ENCODE data around the gene NT5DC3. TPM values are rescaled to one million over a fixed set of nuclear protein-coding genes. Genes with fewer than 3 reads are reported as not detected.
"Not testable (repeated sequence)": the region's sequence is repeated elsewhere in the genome, so short reads cannot be mapped to it uniquely, and the experiment has no call there.

NT5DC3 gene
- total and polyA plus RNA-seq, 5 donors from 2014 or later: 0.08 to 4.7 (median 0.89) TPM

DNA sequence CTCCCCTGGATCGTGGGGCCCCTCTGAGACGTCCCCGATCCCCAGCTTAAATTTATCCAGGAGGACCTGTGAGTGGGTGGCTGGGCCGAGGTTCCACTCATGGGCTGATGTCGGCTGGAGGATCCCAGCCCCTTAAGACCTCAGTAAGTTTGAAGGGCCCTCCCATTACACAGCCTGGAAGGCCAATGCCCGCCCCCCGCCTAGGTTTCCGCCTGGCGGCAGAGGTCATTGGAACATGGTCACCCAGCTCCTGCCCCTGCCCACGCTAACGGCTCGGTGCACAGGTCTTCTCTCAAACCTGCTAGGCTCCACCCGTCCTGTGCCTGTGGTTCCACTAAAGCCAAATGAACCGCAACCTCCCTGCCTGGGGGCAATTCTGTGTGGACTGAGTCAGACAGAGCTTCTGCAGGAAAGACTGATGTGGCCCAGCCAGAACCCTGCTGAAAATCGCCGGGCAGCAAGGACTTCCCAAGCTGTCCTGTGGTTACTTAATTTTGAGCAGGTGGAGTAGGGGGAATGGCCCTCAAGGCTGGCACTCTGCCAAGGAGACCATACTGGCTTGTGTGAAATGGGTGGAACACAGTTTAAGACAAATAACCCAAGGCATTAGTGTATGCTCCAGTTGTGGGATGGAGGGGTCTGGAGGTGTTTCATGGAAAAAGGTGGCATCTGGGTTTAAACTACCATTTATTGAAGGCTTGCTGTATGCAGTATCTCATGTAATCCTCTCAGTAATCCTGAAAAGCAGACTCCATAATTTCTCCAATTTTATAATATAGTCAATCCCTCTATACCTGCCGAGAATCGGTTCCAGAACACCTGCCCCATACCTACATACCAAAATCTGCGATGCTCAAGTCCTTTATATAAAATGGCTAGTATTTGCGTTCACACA is 903 bp upstream of the NT5DC3 start:
- Mint-ChIP-seq H3K27me3 (peaks cover 6% of the 10 kb centered on the region), H3K27ac (peak overlapping the region in 2 of 3 donors; percentile 72 to 73), H3K36me3 (peaks cover 3% of the 10 kb centered on the region), H3K4me1 (peaks cover 5 to 24% (median 12%) of the 10 kb centered on the region in 4 donors), H3K4me3 (peak overlapping the region; percentile 74 to 89 (median 80)), H3K9me3 (no peaks in the 10 kb centered on the region)
- Histone ChIP-seq H3K4me1 (ENCODE audit: control insufficient read depth, insufficient read depth, low read length, poor library complexity, severe bottlenecking) (peaks cover 16% of the 10 kb centered on the region), H3K4me3 (ENCODE audit: low read depth, low read length) (no peak overlapping the region), H3K9me3 (ENCODE audit: control insufficient read depth in 2 of 2, low read length in 2 of 2) (no peaks in the 10 kb centered on the region), H3K27me3 (ENCODE audit: control insufficient read depth, insufficient read depth, low read length) (peaks cover 2% of the 10 kb centered on the region), H3K27ac (ENCODE audit: insufficient read depth, low read length, poor library complexity, severe bottlenecking) (no peak overlapping the region), H3K36me3 (ENCODE audit: control insufficient read depth, insufficient read depth, low read length) (no peaks in the 10 kb centered on the region)
- ATAC-seq (ENCODE audit: low read depth in 2 of 2) (peak in 1 of 2 donors; percentile 1), DNase-seq (peak in 2 of 3 donors; percentile 14 to 27)

DNA sequence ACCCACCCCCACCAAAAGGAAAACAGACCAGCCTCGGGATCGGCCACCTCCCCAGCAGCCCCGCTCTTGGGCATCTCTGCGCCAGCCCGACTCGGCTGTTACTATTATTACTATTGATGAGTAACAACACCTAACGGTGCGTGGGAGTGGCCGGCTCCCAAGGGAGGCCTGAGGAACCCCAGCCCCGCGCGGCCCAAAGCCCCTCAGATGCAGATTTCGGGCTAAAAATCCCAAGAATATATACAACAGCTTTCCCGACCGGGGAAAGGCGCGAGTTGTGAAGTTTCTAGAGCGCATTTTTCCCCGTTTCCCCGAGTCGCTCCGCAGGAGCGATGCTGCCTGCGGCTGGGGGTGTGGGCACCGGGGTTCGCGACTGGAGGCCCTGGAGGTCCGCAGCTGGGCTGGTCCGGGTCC is 565 bp downstream of the NT5DC3 start:
- Histone ChIP-seq H3K27me3 (ENCODE audit: control insufficient read depth, insufficient read depth, low read length) (peaks cover 2% of the 10 kb centered on the region), H3K9me3 (ENCODE audit: control insufficient read depth in 2 of 2, low read length in 2 of 2) (no peaks in the 10 kb centered on the region), H3K36me3 (ENCODE audit: control insufficient read depth, insufficient read depth, low read length) (no peaks in the 10 kb centered on the region), H3K4me3 (ENCODE audit: low read depth, low read length) (peak overlapping the region; percentile 32), H3K27ac (ENCODE audit: insufficient read depth, low read length, poor library complexity, severe bottlenecking) (peak overlapping the region; percentile 14), H3K4me1 (ENCODE audit: control insufficient read depth, insufficient read depth, low read length, poor library complexity, severe bottlenecking) (peaks cover 16% of the 10 kb centered on the region)
- Mint-ChIP-seq H3K4me3 (peak overlapping the region; percentile 88 to 92 (median 90)), H3K9me3 (no peaks in the 10 kb centered on the region), H3K4me1 (peaks cover 5 to 24% (median 12%) of the 10 kb centered on the region in 4 donors), H3K36me3 (peaks cover 3% of the 10 kb centered on the region), H3K27me3 (peaks cover 6% of the 10 kb centered on the region), H3K27ac (peak overlapping the region in 2 of 3 donors; percentile 73 to 93)
- ATAC-seq (ENCODE audit: low read depth in 2 of 2): no peak
- DNase-seq: peak in 1 of 3 donors; percentile 16

DNA sequence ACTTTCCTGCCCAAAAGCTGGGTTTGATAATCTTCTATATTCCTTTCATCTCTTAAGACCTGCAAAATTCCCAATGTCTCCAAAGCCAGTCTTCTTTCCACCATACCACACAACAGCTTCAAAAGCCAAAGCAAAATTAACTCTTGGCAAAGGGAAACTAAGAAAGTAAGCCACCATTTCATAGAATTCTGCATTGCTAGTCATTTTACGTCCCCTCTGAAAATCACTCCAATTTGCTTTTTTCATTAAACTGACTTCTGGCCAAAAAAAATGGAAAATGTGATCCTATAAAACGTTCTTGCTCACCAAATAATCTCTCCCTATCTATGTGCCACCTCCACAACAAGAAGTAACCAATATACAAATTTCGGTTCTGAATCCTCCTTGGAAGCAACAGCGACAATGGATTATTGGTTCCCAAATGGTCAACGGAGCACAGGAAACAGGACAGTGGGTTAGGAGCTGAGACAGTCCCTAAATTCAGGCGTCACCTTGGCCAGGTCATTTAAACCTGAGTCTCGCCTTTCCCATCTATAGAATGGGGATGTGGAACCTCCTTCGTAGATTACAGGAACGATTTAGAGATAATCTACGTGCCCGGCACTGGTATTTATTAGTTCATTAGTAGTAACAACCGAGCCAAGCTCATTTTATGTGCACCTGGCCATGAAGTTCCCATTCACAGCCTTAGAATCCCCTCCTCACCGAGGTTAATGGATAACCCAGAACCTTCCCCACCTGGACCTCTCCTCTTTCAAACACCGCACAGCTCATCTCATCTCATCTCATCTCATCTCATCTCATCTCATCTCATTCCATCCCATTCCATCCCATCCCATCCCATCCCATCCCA is 1.2 kb downstream of the NT5DC3 start:
- ATAC-seq (ENCODE audit: low read depth in 2 of 2) (no peak), DNase-seq (no peak)
- peak overlapping the region; percentile 20 for H3K4me3 ChIP-seq (ENCODE audit: low read depth, low read length)
- H3K9me3 ChIP-seq (ENCODE audit: control insufficient read depth in 2 of 2, low read length in 2 of 2): no peaks in the 10 kb centered on the region
- H3K27me3 ChIP-seq (ENCODE audit: control insufficient read depth, insufficient read depth, low read length): peaks cover 2% of the 10 kb centered on the region
- Mint-ChIP-seq H3K4me3 (peak overlapping the region; percentile 82 to 92 (median 90)), H3K36me3 (peaks cover 6% of the 10 kb centered on the region), H3K27me3 (peaks cover 3% of the 10 kb centered on the region), H3K4me1 (peaks cover 5 to 24% (median 12%) of the 10 kb centered on the region in 4 donors), H3K9me3 (no peaks in the 10 kb centered on the region), H3K27ac (peak overlapping the region in 2 of 3 donors; percentile 38 to 62)
- no peak overlapping the region for H3K27ac ChIP-seq (ENCODE audit: insufficient read depth, low read length, poor library complexity, severe bottlenecking)
- H3K4me1 ChIP-seq (ENCODE audit: control insufficient read depth, insufficient read depth, low read length, poor library complexity, severe bottlenecking): peaks cover 16% of the 10 kb centered on the region
- H3K36me3 ChIP-seq (ENCODE audit: control insufficient read depth, insufficient read depth, low read length): no peaks in the 10 kb centered on the region

DNA sequence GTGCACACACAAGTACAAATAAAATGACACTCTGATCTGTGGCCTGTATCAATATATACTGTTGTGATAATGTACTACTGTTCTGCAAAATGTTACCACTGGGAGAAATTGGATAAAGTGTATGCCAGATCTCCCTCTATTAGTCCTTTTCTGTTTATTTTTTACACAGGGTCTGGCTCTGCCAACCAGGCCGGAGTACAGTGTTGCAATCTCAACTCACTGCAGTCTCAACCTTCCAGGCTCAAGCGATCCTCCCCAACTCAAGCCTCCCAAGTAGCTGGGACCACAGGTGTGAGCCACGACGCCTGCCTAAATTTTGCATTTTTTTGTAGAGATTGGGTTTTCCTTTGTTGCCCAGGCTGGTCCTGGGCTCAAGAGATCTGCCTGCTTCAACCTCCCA is 1.9 kb downstream of the NT5DC3 start:
- H3K4me3 ChIP-seq (ENCODE audit: low read depth, low read length): no peak overlapping the region
- Mint-ChIP-seq H3K36me3 (peaks cover 7% of the 10 kb centered on the region), H3K4me1 (peaks cover 4 to 24% (median 12%) of the 10 kb centered on the region in 4 donors), H3K27me3 (no peaks in the 10 kb centered on the region), H3K4me3 (peak overlapping the region in 2 of 4 donors; percentile 29 to 92), H3K27ac (peak overlapping the region in 1 of 3 donors; percentile 62), H3K9me3 (no peaks in the 10 kb centered on the region)
- H3K27me3 ChIP-seq (ENCODE audit: control insufficient read depth, insufficient read depth, low read length): peaks cover 1% of the 10 kb centered on the region
- H3K9me3 ChIP-seq (ENCODE audit: control insufficient read depth in 2 of 2, low read length in 2 of 2): no peaks in the 10 kb centered on the region
- no peak overlapping the region for H3K27ac ChIP-seq (ENCODE audit: insufficient read depth, low read length, poor library complexity, severe bottlenecking)
- H3K36me3 ChIP-seq (ENCODE audit: control insufficient read depth, insufficient read depth, low read length): no peaks in the 10 kb centered on the region
- DNase-seq (no peak), ATAC-seq (ENCODE audit: low read depth in 2 of 2) (no peak)
- peaks cover 16% of the 10 kb centered on the region for H3K4me1 ChIP-seq (ENCODE audit: control insufficient read depth, insufficient read depth, low read length, poor library complexity, severe bottlenecking)

DNA sequence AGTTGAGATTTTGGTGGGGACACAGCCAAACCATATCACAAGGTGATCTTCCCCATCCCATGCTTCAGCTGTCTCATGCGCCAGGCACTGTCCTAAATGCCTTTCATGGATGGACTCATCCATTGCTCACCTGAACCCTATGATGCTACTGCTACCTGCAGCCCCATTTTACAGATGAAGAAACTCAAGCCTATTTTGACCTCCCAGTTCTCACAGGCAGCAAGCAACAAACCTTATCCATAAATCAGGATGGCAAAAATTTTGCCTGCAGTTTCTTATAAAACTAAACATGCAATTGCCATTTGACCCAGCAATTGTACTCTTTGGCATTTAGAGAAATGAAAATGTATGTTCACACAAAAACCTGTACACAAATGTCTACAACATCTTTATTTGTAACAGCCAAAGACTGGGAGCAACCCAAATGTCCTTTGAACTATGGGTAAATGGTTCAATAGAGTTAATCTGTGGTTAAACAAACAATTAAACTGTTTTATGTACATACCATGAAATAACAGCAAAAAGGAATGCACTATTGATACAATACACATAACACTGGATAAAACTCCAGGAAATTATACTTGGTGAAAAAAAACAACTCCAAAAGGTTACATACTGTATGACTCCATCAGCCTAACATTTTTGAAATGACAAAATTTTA is 2.6 kb downstream of the NT5DC3 start:
- H3K36me3 ChIP-seq (ENCODE audit: control insufficient read depth, insufficient read depth, low read length): no peaks in the 10 kb centered on the region
- H3K9me3 ChIP-seq (ENCODE audit: control insufficient read depth in 2 of 2, low read length in 2 of 2): no peaks in the 10 kb centered on the region
- H3K4me3 ChIP-seq (ENCODE audit: low read depth, low read length): no peak overlapping the region
- Mint-ChIP-seq H3K27ac (no peak overlapping the region), H3K4me1 (peaks cover 0 to 24% (median 11%) of the 10 kb centered on the region in 4 donors), H3K27me3 (no peaks in the 10 kb centered on the region), H3K4me3 (peak overlapping the region in 2 of 4 donors; percentile 14 to 73), H3K36me3 (peaks cover 7% of the 10 kb centered on the region), H3K9me3 (no peaks in the 10 kb centered on the region)
- ATAC-seq (ENCODE audit: low read depth in 2 of 2): no peak
- H3K27ac ChIP-seq (ENCODE audit: insufficient read depth, low read length, poor library complexity, severe bottlenecking): no peak overlapping the region
- H3K4me1 ChIP-seq (ENCODE audit: control insufficient read depth, insufficient read depth, low read length, poor library complexity, severe bottlenecking): peaks cover 16% of the 10 kb centered on the region
- no peaks in the 10 kb centered on the region for H3K27me3 ChIP-seq (ENCODE audit: control insufficient read depth, insufficient read depth, low read length)
- no peak for DNase-seq

DNA sequence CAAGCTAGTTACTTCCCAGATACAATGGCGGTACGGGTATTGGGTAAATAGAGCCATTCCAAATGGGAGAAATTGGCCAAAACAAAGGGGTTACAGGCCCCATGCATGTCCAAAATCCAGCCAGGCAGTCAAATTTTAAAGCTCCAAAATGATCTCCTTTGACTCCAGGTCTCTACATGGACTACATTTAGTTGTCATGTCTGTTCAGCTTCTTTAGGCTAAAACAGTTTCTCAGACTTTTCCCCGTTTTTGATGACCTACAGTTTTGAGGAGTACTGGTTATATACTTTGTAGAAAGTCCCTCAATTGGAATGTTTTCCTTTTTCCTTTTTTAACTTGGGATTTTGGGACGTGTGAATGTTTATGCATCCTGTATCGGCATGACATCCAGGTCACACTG is 4.7 kb downstream of the NT5DC3 start:
- H3K36me3 Mint-ChIP-seq: peaks cover 7% of the 10 kb centered on the region
- H3K9me3 ChIP-seq (ENCODE audit: control insufficient read depth in 2 of 2, low read length in 2 of 2): no peaks in the 10 kb centered on the region

DNA sequence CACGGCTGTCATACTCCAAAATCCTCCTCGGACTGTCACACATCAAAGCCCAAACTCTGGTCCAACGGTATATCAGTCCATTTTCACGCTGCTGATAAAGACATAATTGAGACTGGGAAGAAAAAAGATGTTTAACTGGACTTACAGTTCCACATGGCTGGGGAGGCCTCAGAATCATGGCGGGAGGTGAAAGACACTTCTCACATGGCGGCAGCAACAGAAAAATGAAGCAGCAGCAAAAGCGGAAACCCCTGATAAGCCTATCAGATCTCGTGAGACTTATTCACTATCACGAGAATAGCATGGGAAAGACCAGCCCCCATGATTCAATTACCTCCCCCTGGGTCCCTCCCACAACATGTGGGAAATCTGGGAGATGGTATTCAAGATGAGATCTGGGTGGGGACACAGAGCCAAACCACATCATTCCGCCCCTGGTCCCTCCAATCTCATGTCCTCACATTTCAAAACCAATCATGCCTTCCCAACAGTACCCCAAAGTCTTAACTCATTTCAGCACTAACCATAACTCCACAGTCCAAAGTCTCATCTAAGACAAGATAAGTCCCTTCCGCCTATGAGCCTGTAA is 5.2 kb downstream of the NT5DC3 start:
- not testable (repeated sequence) for DNase-seq; H3K36me3 ChIP-seq (ENCODE audit: control insufficient read depth, insufficient read depth, low read length); H3K27ac ChIP-seq (ENCODE audit: insufficient read depth, low read length, poor library complexity, severe bottlenecking); H3K36me3 Mint-ChIP-seq; H3K9me3 Mint-ChIP-seq; H3K27me3 ChIP-seq (ENCODE audit: control insufficient read depth, insufficient read depth, low read length); ATAC-seq (ENCODE audit: low read depth in 2 of 2); H3K9me3 ChIP-seq (ENCODE audit: control insufficient read depth in 2 of 2, low read length in 2 of 2); H3K4me3 ChIP-seq (ENCODE audit: low read depth, low read length); H3K27ac Mint-ChIP-seq; H3K27me3 Mint-ChIP-seq
- Mint-ChIP-seq H3K4me1 (peaks cover 0 to 17% (median 9%) of the 10 kb centered on the region in 4 donors), H3K4me3 (peak overlapping the region in 1 of 4 donors; percentile 54)
- H3K4me1 ChIP-seq (ENCODE audit: control insufficient read depth, insufficient read depth, low read length, poor library complexity, severe bottlenecking): peaks cover 11% of the 10 kb centered on the region

More for the DNA sequence above, 4.7 kb downstream of the NT5DC3 start:
- H3K4me1 Mint-ChIP-seq: peaks cover 0 to 17% (median 9%) of the 10 kb centered on the region in 4 donors
- Histone ChIP-seq H3K4me3 (ENCODE audit: low read depth, low read length) (no peak overlapping the region), H3K36me3 (ENCODE audit: control insufficient read depth, insufficient read depth, low read length) (no peaks in the 10 kb centered on the region), H3K27ac (ENCODE audit: insufficient read depth, low read length, poor library complexity, severe bottlenecking) (no peak overlapping the region), H3K4me1 (ENCODE audit: control insufficient read depth, insufficient read depth, low read length, poor library complexity, severe bottlenecking) (peaks cover 11% of the 10 kb centered on the region), H3K27me3 (ENCODE audit: control insufficient read depth, insufficient read depth, low read length) (no peaks in the 10 kb centered on the region)
- peak overlapping the region in 1 of 4 donors; percentile 54 for H3K4me3 Mint-ChIP-seq
- ATAC-seq (ENCODE audit: low read depth in 2 of 2) (no peak), DNase-seq (no peak)
- H3K27ac Mint-ChIP-seq: no peak overlapping the region
- H3K27me3 Mint-ChIP-seq: peaks cover under 1% of the 10 kb centered on the region
- H3K9me3 Mint-ChIP-seq: peaks cover 0 to 3% (median 0%) of the 10 kb centered on the region in 7 donors
